Muscle of leg (tissue), 11 donors: ENCODE results near the gene FRMD4A. TPM values are rescaled to one million over a fixed set of nuclear protein-coding genes. Genes with fewer than 3 reads are reported as not detected.
A peak's percentile ranks its signal among the peaks of the same experiment; 100 is the strongest.

Experiments used
- DNase-seq: peaks from one replicate; pipeline ENCODE4 v3.0.0; 2013
- H3K27ac ChIP-seq: one replicate; pipeline ENCODE4 v1.5.1; 2013; ENCODE audit warnings: mild to moderate bottlenecking, low read length, control low read depth
- H3K27me3 ChIP-seq: one replicate; pipeline ENCODE4 v1.6.1; 2013; ENCODE audit warnings: low read length; ENCODE audit not compliant: control insufficient read depth, insufficient read depth
- H3K36me3 ChIP-seq: one replicate; pipeline ENCODE4 v1.6.1; 2013; ENCODE audit warnings: low read length; ENCODE audit not compliant: control insufficient read depth, insufficient read depth
- H3K4me1 ChIP-seq: one replicate; pipeline ENCODE4 v1.6.1; 2013; ENCODE audit warnings: low read length; ENCODE audit not compliant: control insufficient read depth, insufficient read depth
- H3K4me3 ChIP-seq: one replicate; pipeline ENCODE4 v1.5.1; 2013; ENCODE audit warnings: low read length, control low read depth
- H3K9me3 ChIP-seq: replicated peaks from 2 replicates; pipeline ENCODE4 v1.6.1; 2013; ENCODE audit warnings: low read depth, low read length; ENCODE audit not compliant: control insufficient read depth
- WGBS: methylation state at CpG from one replicate; pipeline ENCODE4 v1.1.5; 2013; ENCODE audit warnings: missing lambda C conversion rate; ENCODE audit not compliant: insufficient coverage; 5-methylcytosine and 5-hydroxymethylcytosine counted together
- polyA plus RNA-seq, 8 donors: library from polyadenylated mRNA; unstranded; fragments of 120-200 nt; gene quantifications; one replicate each; pipeline versions ENCODE4 v1.2.1 to v1.2.3, GENCODE V29; 2013; ENCODE audit warnings: inconsistent platforms in 1 of 8, low replicate concordance in 1 of 8; ENCODE audit not compliant: insufficient read length in 8 of 8, insufficient read depth in 1 of 8
- total RNA-seq: library from RNA; stranded (reverse); fragments of 120-200 nt; gene quantifications from one replicate; pipeline ENCODE4 v1.2.4, GENCODE V29; 2013

The FRMD4A gene
- total and polyA plus RNA-seq, 9 donors: 29.1 to 53.1 (median 42.0) TPM

DNA sequence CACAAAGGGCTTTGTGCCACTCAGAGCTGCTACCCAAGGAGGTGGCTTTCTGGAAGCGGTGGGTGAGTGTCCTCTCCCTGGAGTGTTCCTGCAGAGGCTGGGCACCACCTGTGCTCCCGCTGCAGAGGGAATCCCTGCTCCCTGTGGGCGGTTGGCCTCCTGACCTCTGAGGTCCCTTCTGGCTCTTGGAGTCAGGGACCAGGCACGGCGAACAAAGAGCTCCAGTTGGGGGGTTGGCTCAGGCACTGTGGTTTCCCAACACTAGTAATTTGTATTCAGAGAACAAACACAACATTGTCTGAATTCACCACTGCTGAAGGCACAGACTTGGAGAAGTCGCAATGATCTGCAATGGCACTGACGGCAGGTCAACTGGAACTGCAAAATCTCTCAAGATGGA lies 415.0 kb downstream of the FRMD4A start:
- H3K9me3 ChIP-seq: no peaks in the 10 kb centered on the region
- WGBS: 86% methylated on average over 5 of the region's 7 CpGs
- H3K4me3 ChIP-seq: no peak overlapping the region
- DNase-seq: no peak
- H3K27me3 ChIP-seq: no peaks in the 10 kb centered on the region
- peaks cover 4% of the 10 kb centered on the region for H3K4me1 ChIP-seq
- H3K27ac ChIP-seq: no peak overlapping the region
- no peaks in the 10 kb centered on the region for H3K36me3 ChIP-seq

DNA sequence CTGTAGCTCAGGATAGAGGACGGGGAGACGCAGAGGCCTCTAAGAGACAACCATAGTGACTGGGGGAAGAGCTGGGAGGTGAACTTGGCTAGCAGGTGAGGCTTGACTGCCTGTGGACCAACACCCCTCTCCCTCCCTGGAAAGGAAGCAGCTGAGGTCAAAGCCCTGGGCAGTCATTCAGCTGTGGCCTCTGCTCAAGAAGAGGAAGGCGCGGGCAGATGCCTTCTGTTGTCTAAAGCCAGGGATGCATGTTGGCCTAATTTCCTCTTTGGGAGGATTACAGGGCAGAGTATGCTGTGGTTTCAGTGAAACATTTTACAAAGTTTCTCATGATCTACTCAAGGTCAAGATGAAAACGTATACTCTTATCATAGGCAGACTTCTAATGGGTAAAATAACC lies 416.8 kb downstream of the FRMD4A start:
- no peaks in the 10 kb centered on the region for H3K36me3 ChIP-seq
- DNase-seq: peak; percentile 68
- H3K4me3 ChIP-seq: no peak overlapping the region
- H3K27ac ChIP-seq: no peak overlapping the region
- peaks cover 4% of the 10 kb centered on the region for H3K4me1 ChIP-seq
- WGBS: no CpG with 5 or more reads among the region's 5 CpGs
- H3K27me3 ChIP-seq: no peaks in the 10 kb centered on the region
- peaks cover 4% of the 10 kb centered on the region for H3K9me3 ChIP-seq

DNA sequence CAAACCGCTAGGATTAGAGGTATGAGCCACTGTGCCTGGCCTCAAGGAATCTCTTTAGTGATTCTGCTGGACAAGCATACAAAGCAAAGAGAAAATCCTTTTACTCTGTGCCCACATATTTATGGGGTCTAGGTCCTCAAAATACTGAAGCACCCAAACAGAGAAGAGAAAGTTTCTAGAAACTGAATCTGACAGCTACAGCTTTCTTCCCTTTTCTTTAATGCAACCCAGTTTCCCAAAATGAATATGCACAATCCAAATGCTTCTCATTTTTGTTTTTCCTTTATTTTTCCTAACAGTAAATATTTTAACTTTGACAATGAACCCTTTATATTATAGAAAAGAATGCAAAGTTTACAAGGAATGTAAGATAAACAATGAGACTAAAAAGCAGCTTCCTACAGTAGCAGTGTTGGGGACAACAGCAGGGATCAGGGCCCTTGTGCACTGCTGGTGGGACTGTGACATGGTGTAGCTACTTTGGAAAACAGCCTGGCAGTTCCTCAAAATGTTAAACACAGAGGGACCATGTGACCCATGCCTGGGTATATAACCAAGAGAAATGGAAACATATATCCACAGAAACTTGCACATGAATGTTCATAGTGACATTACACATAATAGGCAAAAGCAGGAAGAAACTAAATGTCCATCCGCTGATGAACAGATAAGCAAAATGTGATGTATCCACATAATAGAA lies 418.8 kb downstream of the FRMD4A start:
- 100% methylated on average over 1 of the region's 2 CpGs for WGBS
- Histone ChIP-seq H3K9me3 (peaks cover 4% of the 10 kb centered on the region), H3K4me3 (no peak overlapping the region), H3K27ac (no peak overlapping the region), H3K27me3 (no peaks in the 10 kb centered on the region), H3K4me1 (peaks cover 4% of the 10 kb centered on the region), H3K36me3 (no peaks in the 10 kb centered on the region)
- peak; percentile 48 for DNase-seq

DNA sequence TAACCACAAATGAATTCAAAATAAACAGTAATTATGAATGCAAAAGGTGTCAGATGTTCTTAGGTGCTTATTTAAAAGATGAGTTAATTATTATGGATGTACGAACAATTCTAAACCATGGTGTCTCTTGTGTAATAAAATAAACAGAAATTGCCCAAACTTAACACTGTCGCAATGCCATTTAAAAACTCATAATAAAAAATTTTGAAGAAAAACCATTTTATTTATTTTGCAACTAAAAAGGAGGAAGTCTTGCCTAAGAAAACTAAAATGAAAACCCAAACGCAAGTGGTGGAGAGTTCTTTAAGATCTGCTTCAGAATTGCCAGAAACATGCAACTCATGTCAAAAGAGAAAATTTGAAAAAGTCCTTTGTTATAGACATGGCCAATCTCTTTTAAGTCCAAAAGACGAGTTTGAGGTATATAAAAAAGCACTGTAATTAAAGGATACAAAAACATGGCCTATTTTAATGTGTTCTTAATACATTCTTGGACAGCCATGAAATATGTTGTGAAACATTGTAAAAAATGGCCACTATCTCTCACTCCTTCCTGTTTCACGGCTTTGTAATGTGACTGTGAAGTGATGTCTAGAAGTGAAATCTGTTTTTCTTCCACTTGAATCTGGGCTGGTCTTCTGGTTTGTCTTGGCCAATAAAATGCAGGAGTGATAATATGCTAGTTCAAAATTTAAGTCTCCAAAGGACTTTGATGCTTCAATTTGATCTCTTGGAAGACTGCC lies 421.0 kb downstream of the FRMD4A start:
- Histone ChIP-seq H3K36me3 (peaks cover 2% of the 10 kb centered on the region), H3K4me1 (peaks cover 4% of the 10 kb centered on the region), H3K4me3 (no peak overlapping the region), H3K27me3 (no peaks in the 10 kb centered on the region), H3K9me3 (peaks cover 4% of the 10 kb centered on the region), H3K27ac (no peak overlapping the region)
- no peak for DNase-seq
- no CpG with 5 or more reads among the region's 5 CpGs for WGBS

DNA sequence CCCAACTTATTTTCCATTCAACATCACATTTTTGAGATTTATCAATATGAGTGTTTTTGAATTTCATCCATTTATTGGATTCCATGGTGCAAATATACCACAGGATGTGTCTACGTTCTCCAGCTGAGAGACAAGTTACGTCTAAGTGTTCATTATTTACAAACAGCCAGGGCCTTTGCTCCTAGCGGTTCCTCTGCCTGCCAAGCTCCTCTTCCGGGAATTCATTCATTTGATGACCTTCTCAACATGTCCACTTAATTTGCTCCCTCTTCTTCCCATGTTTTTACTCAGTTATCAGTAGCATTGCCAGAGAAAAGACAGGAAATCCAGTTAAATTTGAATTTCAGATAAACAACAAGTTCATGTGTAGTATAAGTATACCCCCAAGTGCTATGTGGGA lies 422.2 kb downstream of the FRMD4A start:
- H3K27ac ChIP-seq: no peak overlapping the region

DNA sequence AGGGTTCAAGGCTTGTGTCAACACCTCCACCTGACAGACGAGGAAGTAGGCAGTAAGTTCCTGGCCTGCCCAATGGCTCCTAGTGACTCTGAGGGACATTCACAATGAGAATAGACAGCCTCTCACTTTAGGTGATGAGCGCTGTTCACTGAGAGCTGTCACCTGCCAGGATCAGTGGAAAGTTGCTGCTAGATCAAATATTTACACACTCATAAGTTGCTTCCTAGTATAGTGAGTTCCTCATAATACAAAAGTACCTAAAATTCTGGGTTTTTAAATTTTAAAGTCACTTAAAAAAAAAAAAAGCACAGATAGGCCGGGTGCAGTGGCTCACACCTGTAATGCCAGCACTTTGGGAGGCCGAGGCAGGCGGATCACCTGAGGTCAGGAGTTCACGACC lies 423.2 kb downstream of the FRMD4A start:
- WGBS: 93% methylated on average over 3 of the region's 6 CpGs
- peaks cover 4% of the 10 kb centered on the region for H3K4me1 ChIP-seq
- H3K27me3 ChIP-seq: no peaks in the 10 kb centered on the region
- no peak for DNase-seq
- H3K36me3 ChIP-seq: peaks cover 2% of the 10 kb centered on the region
- peaks cover 4% of the 10 kb centered on the region for H3K9me3 ChIP-seq
- no peak overlapping the region for H3K4me3 ChIP-seq
- H3K27ac ChIP-seq: no peak overlapping the region

More for the DNA sequence above, 422.2 kb downstream of the FRMD4A start:
- Histone ChIP-seq H3K4me3 (no peak overlapping the region), H3K4me1 (peaks cover 4% of the 10 kb centered on the region), H3K9me3 (peaks cover 4% of the 10 kb centered on the region), H3K36me3 (peaks cover 2% of the 10 kb centered on the region), H3K27me3 (no peaks in the 10 kb centered on the region)
- WGBS: 73% methylated on average over 3 of the region's 4 CpGs
- peak; percentile 33 for DNase-seq

DNA sequence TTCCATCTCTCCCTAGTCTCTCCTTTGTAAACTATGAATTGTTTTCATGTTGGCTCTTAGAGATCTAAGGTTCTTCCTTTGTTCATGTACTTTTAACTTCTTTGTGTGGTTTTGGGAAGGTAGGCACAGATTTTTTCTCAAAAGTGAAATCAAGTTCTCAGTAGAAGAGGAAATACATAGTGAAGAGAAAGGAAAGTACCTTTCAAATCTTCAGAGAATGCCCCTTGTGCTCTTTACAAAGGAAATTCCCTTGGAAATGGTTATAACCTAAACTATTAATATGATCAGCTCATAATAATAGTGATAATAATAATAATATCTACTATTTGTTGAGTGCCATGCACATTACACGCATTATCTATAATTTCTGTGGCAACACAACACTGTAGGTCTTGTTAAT lies 425.4 kb downstream of the FRMD4A start:
- Histone ChIP-seq H3K27ac (no peak overlapping the region), H3K4me3 (no peak overlapping the region), H3K4me1 (peaks cover 4% of the 10 kb centered on the region), H3K36me3 (peaks cover 2% of the 10 kb centered on the region), H3K27me3 (no peaks in the 10 kb centered on the region), H3K9me3 (peaks cover 4% of the 10 kb centered on the region)
- no peak for DNase-seq
- no CpG with 5 or more reads among the region's 1 CpG for WGBS

GRCh38 chr10:13904064-13904463 lies 426.7 kb downstream of the FRMD4A start:
- peaks cover 4% of the 10 kb centered on the region for H3K4me1 ChIP-seq
- H3K9me3 ChIP-seq: peaks cover 4% of the 10 kb centered on the region
- WGBS: 34% methylated on average over 15 of the region's 16 CpGs
- peaks cover 2% of the 10 kb centered on the region for H3K36me3 ChIP-seq
- no peaks in the 10 kb centered on the region for H3K27me3 ChIP-seq
- peak; percentile 50 for DNase-seq
- H3K27ac ChIP-seq: no peak overlapping the region
- no peak overlapping the region for H3K4me3 ChIP-seq

DNA sequence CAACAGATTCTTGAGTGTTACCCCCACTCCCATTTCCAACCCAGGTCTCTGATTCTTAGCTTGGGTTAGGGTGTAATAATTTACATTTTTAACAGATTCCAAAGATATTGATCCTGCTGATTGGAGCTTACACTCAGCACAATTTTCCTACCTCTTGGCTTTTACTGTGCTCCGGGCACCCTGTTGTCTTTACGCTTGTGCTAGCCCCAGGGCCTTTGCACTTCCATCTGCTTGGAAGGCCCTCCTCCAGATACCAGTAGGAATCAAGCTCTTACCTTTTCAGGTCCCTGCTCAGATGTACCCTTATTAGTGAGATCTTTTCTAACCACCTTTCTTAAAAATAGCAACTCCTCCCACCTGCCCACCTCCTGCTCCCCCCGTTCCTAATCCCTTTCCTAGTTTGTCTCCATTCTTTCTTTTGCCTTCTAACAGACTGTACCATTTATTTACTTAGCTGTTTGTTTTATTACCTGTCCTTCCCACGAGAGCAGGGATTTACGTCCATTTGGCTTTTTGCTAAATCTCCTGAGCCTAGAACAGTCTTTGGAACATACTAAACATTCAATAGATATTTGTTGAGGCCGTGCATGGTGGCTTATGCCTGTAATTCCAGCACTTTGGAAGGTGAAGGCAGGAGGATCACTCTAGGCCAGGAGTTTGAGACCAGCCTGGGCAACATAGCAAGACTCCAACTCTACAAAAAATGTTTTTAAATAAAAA lies 427.7 kb downstream of the FRMD4A start:
- Histone ChIP-seq H3K27ac (no peak overlapping the region), H3K27me3 (no peaks in the 10 kb centered on the region), H3K4me1 (peaks cover 4% of the 10 kb centered on the region), H3K9me3 (peaks cover 4% of the 10 kb centered on the region), H3K4me3 (no peak overlapping the region), H3K36me3 (peaks cover 2% of the 10 kb centered on the region)
- 92% methylated on average over 3 of the region's 6 CpGs for WGBS
- DNase-seq: no peak

GRCh38 chr10:13899941-13900340 lies 430.8 kb downstream of the FRMD4A start:
- H3K27ac ChIP-seq: no peak overlapping the region
- WGBS: no CpG with 5 or more reads among the region's 3 CpGs
- no peak overlapping the region for H3K4me3 ChIP-seq
- no peaks in the 10 kb centered on the region for H3K27me3 ChIP-seq
- H3K36me3 ChIP-seq: no peaks in the 10 kb centered on the region
- no peak for DNase-seq
- peaks cover 6% of the 10 kb centered on the region for H3K9me3 ChIP-seq
- peaks cover 4% of the 10 kb centered on the region for H3K4me1 ChIP-seq
